ENCODE results near the gene STN1.

STN1 gene

GRCh38 chr10:103890194-103890658 is 27.8 kb downstream of the STN1 start:
- Histone ChIP-seq H3K4me3 (ENCODE audit: low read depth, low read length) (no peak overlapping the region), H3K4me1 (peaks cover 6% of the 10 kb centered on the region), H3K36me3 (0 out of 2 replicates have a peak, but pooled peaks cover 3% of the 10 kb centered on the region), H3K9me3 (no peaks in the 10 kb centered on the region), H3K27me3 (no peaks in the 10 kb centered on the region)
- TF ChIP-seq CTCF (IDR thresholded peaks at IDR 0.05; ENCODE audit: low read depth, low read length) = no peak
- no peak for DNase-seq

GRCh38 chr10:103889121-103889720 is 28.8 kb downstream of the STN1 start:
- H3K4me3 ChIP-seq (ENCODE audit: low read depth, low read length) = no peak overlapping the region
- peaks cover 6% of the 10 kb centered on the region for H3K4me1 ChIP-seq
- no peaks in the 10 kb centered on the region for H3K9me3 ChIP-seq
- no peaks in the 10 kb centered on the region for H3K27me3 ChIP-seq
- 0 out of 2 replicates have a peak, but pooled peaks cover 3% of the 10 kb centered on the region for H3K36me3 ChIP-seq
- TF ChIP-seq CTCF (IDR thresholded peaks at IDR 0.05; ENCODE audit: low read depth, low read length) = no peak
- no peak for DNase-seq

- H3K27me3 ChIP-seq = no peaks in the 10 kb centered on the region
- no peaks in the 10 kb centered on the region for H3K9me3 ChIP-seq
- DNase-seq = peak; percentile 85
- H3K4me3 ChIP-seq (ENCODE audit: low read depth, low read length) = no peak overlapping the region; the same call in 1 of the 2 replicates
- peaks cover 6% of the 10 kb centered on the region for H3K4me1 ChIP-seq
- TF ChIP-seq CTCF (IDR thresholded peaks at IDR 0.05; ENCODE audit: low read depth, low read length) = peak; percentile 80
- H3K36me3 ChIP-seq = 0 out of 2 replicates have a peak, but pooled peaks cover 3% of the 10 kb centered on the region
Measured at GRCh38 chr10:103888113-103888841, 29.7 kb downstream of the STN1 start.

DNA sequence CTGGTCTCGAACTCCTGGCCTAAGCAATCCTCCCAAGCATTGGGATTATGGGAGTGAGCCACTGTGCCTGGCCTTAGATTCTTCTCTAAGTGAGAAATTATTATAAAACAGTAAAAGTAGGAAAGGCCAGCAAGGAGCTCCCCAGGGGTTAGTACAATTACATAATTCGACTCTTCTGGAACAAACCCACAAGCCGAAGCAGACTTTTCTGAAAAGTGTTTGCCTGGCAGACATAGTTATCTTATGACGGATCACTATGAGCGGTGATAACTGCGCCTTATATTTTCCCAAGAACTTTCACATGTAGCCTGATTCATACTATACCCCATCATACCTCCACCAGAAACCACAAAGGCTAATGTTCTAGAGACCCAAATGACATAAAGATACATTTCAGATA is 32.4 kb downstream of the STN1 start:
- no peak for TF ChIP-seq CTCF (IDR thresholded peaks at IDR 0.05; ENCODE audit: low read depth, low read length)
- H3K9me3 ChIP-seq = no peaks in the 10 kb centered on the region
- no peak for DNase-seq
- no peak overlapping the region for H3K4me3 ChIP-seq (ENCODE audit: low read depth, low read length)
- no peaks in the 10 kb centered on the region for H3K27me3 ChIP-seq
- H3K36me3 ChIP-seq = no peaks in the 10 kb centered on the region
- H3K4me1 ChIP-seq = peaks cover 18% of the 10 kb centered on the region

GRCh38 chr10:103884681-103885139 is 33.3 kb downstream of the STN1 start:
- H3K4me1 ChIP-seq = peaks cover 18% of the 10 kb centered on the region
- H3K4me3 ChIP-seq (ENCODE audit: low read depth, low read length) = no peak overlapping the region
- DNase-seq = peak; percentile 46
- no peaks in the 10 kb centered on the region for H3K36me3 ChIP-seq
- no peaks in the 10 kb centered on the region for H3K27me3 ChIP-seq
- TF ChIP-seq CTCF (IDR thresholded peaks at IDR 0.05; ENCODE audit: low read depth, low read length) = peak; percentile 83
- no peaks in the 10 kb centered on the region for H3K9me3 ChIP-seq

All from BE2C (cell line).